IPS-18a (cell line): ENCODE measurements around the gene COLEC12.

Source experiments
- H3K27ac ChIP-seq: one replicate; pipeline ENCODE4 v1.5.1; 2013; ENCODE audit warnings: low read length
- H3K27me3 ChIP-seq: one replicate; pipeline ENCODE4 v1.6.1; 2013; ENCODE audit warnings: mild to moderate bottlenecking, low read length; ENCODE audit not compliant: control insufficient read depth, insufficient read depth
- H3K36me3 ChIP-seq: one replicate; pipeline ENCODE4 v1.6.1; 2013; ENCODE audit warnings: low read depth, low read length; ENCODE audit not compliant: control insufficient read depth
- H3K4me1 ChIP-seq: one replicate; pipeline ENCODE4 v1.6.1; 2013; ENCODE audit warnings: low read depth, low read length; ENCODE audit not compliant: control insufficient read depth
- H3K4me3 ChIP-seq: one replicate; pipeline ENCODE4 v1.5.1; 2013; ENCODE audit warnings: low read length
- H3K9ac ChIP-seq: one replicate; pipeline ENCODE4 v1.6.1; 2013; ENCODE audit warnings: mild to moderate bottlenecking, low read length, moderate library complexity
- H3K9me3 ChIP-seq: one replicate; pipeline ENCODE4 v1.6.1; 2013; ENCODE audit warnings: low read depth, low read length; ENCODE audit not compliant: control insufficient read depth

The COLEC12 gene

DNA sequence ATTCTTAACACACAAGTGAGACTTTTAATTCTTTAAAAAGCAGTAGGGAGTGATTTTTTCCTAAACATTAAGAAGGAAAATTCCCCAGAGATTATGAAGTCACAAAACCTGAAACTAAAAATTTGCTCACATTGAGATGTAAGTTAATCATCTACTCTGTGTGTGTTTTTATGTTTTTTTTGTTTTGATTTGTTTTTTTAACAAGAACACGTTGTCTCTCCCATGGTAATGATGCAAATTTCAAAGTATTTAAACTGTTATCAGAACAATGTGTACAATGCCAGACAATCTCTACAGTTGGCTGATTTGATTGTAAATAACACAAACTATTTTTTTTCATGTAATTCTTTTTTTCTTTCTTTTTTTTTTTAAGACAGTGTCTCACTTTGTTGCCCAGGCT, 71.5 kb downstream of the COLEC12 start:
- Histone ChIP-seq H3K4me3 (no peak overlapping the region), H3K36me3 (no peaks in the 10 kb centered on the region), H3K9me3 (no peaks in the 10 kb centered on the region), H3K27ac (no peak overlapping the region), H3K4me1 (no peaks in the 10 kb centered on the region), H3K9ac (no peak overlapping the region), H3K27me3 (no peaks in the 10 kb centered on the region)

DNA sequence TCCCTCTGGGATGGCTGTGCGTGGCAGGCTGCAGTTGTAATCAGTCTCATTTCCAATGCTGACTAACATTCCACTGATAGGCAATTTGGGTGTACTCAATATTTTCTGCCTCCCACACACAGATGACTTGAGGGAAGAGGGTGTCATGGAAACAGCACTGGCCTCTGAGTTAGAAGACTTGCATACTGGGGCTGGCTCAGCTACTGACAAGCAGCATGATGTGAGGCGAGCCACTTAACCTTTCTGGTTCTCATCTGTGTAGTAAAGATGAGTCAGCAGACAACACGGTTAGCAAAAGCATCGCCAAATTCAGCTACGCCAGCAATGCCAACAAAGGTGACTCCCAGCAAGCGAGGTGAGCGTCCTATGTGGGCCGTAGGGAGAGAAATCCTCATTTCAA, 73.5 kb downstream of the COLEC12 start:
- no peaks in the 10 kb centered on the region for H3K27me3 ChIP-seq
- no peaks in the 10 kb centered on the region for H3K4me1 ChIP-seq
- H3K4me3 ChIP-seq, result no peak overlapping the region
- H3K27ac ChIP-seq, result no peak overlapping the region
- no peaks in the 10 kb centered on the region for H3K9me3 ChIP-seq
- no peaks in the 10 kb centered on the region for H3K36me3 ChIP-seq
- no peak overlapping the region for H3K9ac ChIP-seq

DNA sequence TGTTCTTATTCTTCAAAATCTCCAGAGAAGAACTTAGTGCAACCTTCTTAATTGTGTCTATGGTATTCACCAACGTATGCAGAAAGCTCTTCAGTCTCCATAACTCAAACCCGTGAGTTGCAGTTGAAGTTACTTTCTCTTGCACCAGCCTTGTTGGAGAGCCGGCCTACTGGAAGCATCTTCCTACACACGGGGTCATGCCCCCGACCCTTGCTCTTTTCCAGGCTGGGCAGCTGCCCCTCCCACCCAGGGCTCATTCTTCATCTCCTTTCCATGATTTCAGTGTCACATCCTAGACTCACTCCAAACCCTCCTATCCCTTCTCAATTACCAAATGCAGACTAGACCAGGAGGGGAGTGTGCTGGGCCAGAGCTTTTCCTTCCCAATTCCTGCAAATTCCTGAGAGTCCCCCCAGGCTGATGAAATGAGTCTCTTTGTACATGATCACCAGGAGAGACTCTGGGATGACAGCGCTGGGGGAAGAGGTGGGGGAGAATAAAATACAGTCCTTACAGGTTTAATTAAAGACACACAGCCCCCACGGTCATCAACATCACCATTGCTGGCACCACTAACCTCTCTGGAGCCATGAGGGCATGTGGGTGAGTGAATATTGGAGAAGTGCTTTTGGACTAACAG, 75.3 kb downstream of the COLEC12 start:
- no peaks in the 10 kb centered on the region for H3K27me3 ChIP-seq
- no peaks in the 10 kb centered on the region for H3K9me3 ChIP-seq
- H3K4me1 ChIP-seq, result peaks cover 5% of the 10 kb centered on the region
- H3K36me3 ChIP-seq, result no peaks in the 10 kb centered on the region
- no peak overlapping the region for H3K27ac ChIP-seq
- H3K9ac ChIP-seq, result no peak overlapping the region
- H3K4me3 ChIP-seq, result no peak overlapping the region

DNA sequence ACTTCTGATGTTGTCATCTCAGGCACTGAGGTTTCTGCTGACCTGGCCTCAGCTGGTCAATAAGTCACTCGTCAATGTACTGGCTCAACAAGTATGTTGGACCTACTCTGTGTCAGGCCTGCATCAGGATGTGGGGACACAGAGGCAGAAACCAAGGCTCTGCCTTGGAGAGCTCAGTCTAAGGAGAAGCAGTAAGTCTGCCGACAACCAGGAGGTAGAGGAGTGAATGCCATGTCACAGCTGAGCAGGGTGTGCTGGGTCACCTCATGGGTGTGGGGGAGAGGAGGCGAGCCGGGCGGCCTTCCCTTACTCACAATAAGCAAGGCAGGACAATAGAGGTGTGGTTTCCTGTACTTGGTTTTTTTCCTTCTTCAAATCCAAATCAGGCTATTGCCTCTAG, 75.8 kb downstream of the COLEC12 start:
- Histone ChIP-seq H3K9me3 (no peaks in the 10 kb centered on the region), H3K27ac (no peak overlapping the region), H3K4me1 (peaks cover 5% of the 10 kb centered on the region), H3K36me3 (no peaks in the 10 kb centered on the region), H3K4me3 (no peak overlapping the region), H3K27me3 (no peaks in the 10 kb centered on the region), H3K9ac (no peak overlapping the region)

DNA sequence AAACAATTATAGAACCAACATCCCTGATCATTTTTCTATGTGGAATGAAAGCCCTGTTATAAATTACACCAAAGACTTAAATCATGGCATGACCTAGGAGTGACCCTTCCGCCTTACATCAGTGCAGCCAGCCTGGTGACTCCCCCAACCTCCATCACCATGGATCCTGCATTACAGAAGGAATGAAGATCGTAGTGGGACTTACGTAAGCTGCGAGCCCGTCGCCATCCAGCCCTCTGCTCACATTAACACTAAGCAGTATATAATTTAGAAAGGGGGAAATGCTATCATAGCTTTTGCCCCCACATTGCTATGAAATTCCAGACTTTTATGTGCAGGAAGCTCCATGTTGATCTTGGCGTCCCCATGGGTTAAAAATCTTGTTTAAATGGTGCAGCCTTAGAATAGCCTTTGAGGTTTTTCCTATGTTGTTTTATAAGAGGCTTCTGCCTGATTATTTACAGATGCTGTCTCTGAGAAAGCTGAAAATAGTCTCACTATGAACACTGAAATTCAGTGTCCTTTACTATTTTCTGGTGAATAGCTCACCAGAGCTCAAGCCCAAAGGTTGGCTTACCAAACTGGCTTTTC, 76.3 kb downstream of the COLEC12 start:
- Histone ChIP-seq H3K27ac (no peak overlapping the region), H3K4me3 (no peak overlapping the region), H3K4me1 (peaks cover 5% of the 10 kb centered on the region), H3K27me3 (no peaks in the 10 kb centered on the region), H3K36me3 (no peaks in the 10 kb centered on the region), H3K9ac (no peak overlapping the region), H3K9me3 (no peaks in the 10 kb centered on the region)

DNA sequence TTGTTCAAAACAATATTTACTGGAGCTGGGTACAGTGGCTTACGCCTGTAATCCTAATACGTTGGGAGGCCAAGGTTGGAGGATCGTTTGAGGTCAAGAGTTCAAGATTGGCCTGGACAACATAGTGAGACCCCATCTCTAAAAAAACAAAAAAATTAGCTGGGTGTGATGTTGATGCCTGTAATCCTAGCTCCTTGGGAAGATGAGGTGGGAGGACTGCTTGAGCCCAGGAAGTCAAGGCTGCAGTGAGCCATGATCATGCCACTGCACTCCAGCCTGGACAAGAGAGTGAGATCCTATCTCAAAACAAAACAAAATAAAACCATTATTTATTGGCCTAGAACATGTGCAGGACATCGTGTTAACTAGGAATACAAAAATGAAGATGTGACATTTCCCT, 77.5 kb downstream of the COLEC12 start:
- Histone ChIP-seq H3K9ac (no peak overlapping the region), H3K4me3 (no peak overlapping the region), H3K27me3 (no peaks in the 10 kb centered on the region), H3K36me3 (no peaks in the 10 kb centered on the region), H3K4me1 (peaks cover 5% of the 10 kb centered on the region), H3K27ac (no peak overlapping the region), H3K9me3 (no peaks in the 10 kb centered on the region)

DNA sequence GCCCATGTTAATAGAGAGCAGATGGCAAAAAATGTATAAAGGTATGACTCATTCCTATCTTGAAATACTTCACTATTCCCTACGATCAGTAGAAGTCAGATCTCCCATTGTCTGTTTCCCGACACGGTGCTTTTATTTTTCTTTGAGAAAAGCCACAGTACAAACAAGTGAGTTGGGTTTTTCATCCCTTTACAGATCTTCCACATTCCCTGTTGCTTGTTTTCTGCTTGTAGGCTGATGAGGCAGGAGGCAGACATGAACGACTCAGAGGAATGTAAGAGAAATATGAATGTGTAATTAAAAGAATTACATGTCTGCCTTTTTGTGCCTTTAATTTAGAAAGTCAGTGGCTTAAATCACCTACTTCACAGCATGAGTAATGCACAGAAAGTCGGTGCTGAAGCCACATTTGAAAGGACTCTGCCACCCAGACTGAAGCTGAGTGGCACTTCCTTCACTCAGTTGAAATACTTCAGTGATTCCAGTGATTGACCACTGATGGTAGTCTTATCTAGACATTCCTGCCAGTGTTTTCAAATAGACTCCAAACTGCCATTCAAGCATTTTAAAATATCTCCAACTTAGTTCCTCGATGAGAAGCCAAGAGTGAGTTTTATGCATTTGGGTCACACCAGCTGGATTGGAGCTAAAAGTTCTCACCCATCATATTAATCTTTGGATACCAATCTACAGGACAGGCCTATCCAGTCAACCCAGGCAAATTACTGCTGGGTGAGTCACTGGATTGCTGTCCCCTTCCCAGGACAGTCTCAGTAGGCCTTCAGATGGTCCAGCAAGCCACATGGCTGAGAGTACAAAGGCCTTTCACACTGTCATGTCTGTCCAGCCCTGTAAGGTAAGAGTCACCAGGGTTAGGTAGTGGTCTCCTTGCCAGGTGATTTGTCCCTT, 79.0 kb downstream of the COLEC12 start:
- H3K9ac ChIP-seq, result no peak overlapping the region
- H3K36me3 ChIP-seq, result no peaks in the 10 kb centered on the region
- H3K27me3 ChIP-seq, result no peaks in the 10 kb centered on the region
- no peaks in the 10 kb centered on the region for H3K9me3 ChIP-seq
- no peak overlapping the region for H3K4me3 ChIP-seq
- H3K27ac ChIP-seq, result no peak overlapping the region
- peaks cover 5% of the 10 kb centered on the region for H3K4me1 ChIP-seq

DNA sequence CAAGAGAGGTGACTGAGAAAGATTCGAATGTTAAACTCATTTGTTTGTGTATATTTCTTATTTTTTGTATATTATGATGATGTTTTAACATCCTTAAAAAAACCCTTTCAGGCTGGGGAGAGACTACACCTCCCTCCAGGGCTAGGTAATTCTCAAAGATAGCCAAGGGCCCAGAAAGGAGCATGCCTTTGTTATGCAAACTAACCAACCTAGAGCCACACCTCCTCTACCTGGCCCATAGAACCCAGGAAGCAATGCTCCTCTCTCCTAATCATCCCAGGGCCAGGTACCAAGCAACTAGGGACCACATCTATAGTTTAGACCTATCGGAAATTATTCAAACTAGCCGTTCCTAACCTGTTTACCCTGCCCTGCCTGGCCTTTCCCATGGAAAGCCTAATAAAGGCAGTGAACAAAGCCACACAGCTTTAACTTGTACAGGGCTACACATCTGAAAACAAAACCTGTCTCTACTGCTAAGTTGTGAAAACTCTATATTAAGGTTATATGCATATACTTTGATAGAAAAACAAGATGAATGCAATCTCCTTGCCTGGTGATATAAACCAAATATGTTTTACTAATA, 79.7 kb downstream of the COLEC12 start:
- Histone ChIP-seq H3K27me3 (no peaks in the 10 kb centered on the region), H3K27ac (no peak overlapping the region)

DNA sequence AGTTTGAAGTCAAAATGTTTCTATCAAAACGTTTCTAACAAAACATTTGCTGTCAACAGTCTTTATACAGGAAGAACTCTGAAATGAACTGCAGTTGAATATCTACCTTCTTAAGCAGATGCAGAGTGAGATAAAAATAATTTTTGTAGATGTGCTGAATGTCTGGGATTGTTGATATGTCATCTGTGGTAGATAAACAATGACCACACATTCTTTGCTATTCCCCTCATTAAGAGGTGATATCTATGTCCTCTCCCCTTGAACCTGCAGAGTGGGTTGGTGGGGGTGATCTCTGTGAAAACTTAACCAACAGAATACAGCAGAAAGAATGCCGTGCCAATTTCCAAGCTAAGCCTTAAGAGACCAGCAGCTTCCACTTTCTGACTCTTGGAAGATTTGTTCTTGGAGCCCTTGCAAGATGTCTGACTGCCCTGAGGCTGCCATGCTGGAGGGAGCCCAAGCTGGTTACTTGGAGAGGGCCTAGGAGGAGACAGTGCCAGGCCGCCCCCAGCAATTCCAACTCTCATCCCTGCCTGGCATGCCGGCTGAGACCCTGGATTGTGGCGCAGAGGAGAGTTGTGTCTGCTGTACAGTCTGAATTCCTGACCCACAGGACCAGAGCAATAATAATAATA, 80.8 kb downstream of the COLEC12 start:
- Histone ChIP-seq H3K9ac (no peak overlapping the region), H3K4me3 (no peak overlapping the region), H3K36me3 (no peaks in the 10 kb centered on the region), H3K9me3 (no peaks in the 10 kb centered on the region), H3K27me3 (no peaks in the 10 kb centered on the region), H3K27ac (no peak overlapping the region), H3K4me1 (peaks cover 5% of the 10 kb centered on the region)

More for the DNA sequence above, 79.7 kb downstream of the COLEC12 start:
- no peak overlapping the region for H3K4me3 ChIP-seq
- peaks cover 5% of the 10 kb centered on the region for H3K4me1 ChIP-seq
- no peak overlapping the region for H3K9ac ChIP-seq
- H3K9me3 ChIP-seq, result no peaks in the 10 kb centered on the region
- no peaks in the 10 kb centered on the region for H3K36me3 ChIP-seq

DNA sequence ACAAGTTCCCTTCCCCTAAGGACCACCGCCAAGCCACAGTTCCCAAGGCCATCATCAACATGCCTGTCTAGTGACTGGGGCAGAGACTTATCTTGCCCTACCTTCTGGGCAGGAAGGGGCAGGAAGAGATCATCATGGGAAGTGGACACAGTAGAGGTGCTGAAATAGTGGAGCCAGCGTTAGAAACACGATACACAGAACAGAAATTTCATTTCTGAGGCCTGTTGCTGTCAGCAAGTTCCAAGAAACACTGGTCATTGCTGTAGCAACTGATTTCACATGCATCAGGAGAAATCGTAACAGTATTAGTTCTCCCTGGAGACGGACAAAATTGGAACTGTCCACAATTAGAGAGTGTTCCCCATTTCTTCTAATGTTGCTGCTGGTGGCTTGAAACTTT, 83.0 kb downstream of the COLEC12 start:
- H3K27me3 ChIP-seq, result no peaks in the 10 kb centered on the region
- peaks cover 5% of the 10 kb centered on the region for H3K4me1 ChIP-seq
- H3K27ac ChIP-seq, result no peak overlapping the region
- H3K9me3 ChIP-seq, result no peaks in the 10 kb centered on the region
- no peak overlapping the region for H3K4me3 ChIP-seq
- H3K9ac ChIP-seq, result no peak overlapping the region
- no peaks in the 10 kb centered on the region for H3K36me3 ChIP-seq

DNA sequence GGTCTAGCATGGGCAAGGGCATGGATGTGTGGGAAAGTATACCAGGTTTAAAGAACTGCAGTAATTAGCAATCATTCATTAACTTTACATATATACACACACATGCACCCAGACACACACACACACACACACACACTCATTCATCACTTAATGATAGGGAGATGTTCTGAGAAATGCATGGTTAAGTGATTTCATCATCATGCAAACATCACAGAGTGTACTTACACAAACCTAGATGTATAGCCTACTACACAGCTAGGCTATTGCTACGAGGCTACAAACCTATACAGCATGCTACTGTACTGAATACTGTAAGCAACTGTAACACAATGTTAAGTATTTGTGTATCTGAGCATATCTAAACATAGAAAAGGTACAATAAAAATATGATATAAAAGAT, 83.6 kb downstream of the COLEC12 start:
- H3K4me3 ChIP-seq, result no peak overlapping the region
- no peaks in the 10 kb centered on the region for H3K36me3 ChIP-seq
- no peak overlapping the region for H3K27ac ChIP-seq
- no peak overlapping the region for H3K9ac ChIP-seq
- no peaks in the 10 kb centered on the region for H3K9me3 ChIP-seq
- peaks cover 5% of the 10 kb centered on the region for H3K4me1 ChIP-seq
- H3K27me3 ChIP-seq, result no peaks in the 10 kb centered on the region
